Measurements from ENCODE around the gene SSTR4. TPM values are rescaled to one million over a fixed set of nuclear protein-coding genes. Genes with fewer than 3 reads are reported as not detected.

Gene SSTR4
- total RNA-seq, 1 donor from 2014 or later = not detected

- no peak for TF ChIP-seq CTCF (IDR thresholded peaks at IDR 0.05)
- Histone ChIP-seq H3K27me3 (no peaks in the 10 kb centered on the region), H3K4me1 (no peaks in the 10 kb centered on the region), H3K4me3 (no peak overlapping the region), H3K27ac (no peak overlapping the region), H3K36me3 (no peaks in the 10 kb centered on the region), H3K9me3 (no peaks in the 10 kb centered on the region)
- intact Hi-C loops (cut with DNase I) = no loop called here
- ATAC-seq (no peak), DNase-seq (no peak)
Observed at GRCh38 chr20:23019403-23019802, 15.7 kb upstream of the SSTR4 start.

- no peaks in the 10 kb centered on the region for H3K27me3 ChIP-seq
- no peak overlapping the region for H3K4me3 ChIP-seq
- ATAC-seq (no peak), DNase-seq (no peak)
- no peak overlapping the region for H3K27ac ChIP-seq
- H3K4me1 ChIP-seq = no peaks in the 10 kb centered on the region
- intact Hi-C loops (cut with DNase I) = no loop called here
- no peaks in the 10 kb centered on the region for H3K36me3 ChIP-seq
- H3K9me3 ChIP-seq = no peaks in the 10 kb centered on the region
- TF ChIP-seq CTCF (IDR thresholded peaks at IDR 0.05) = no peak
Observed at GRCh38 chr20:23020230-23021018, 14.7 kb upstream of the SSTR4 start.

GRCh38 chr20:23021541-23021940, 13.6 kb upstream of the SSTR4 start:
- H3K4me1 ChIP-seq = no peaks in the 10 kb centered on the region
- H3K27me3 ChIP-seq = no peaks in the 10 kb centered on the region
- intact Hi-C loops (cut with DNase I) = no loop called here
- H3K9me3 ChIP-seq = no peaks in the 10 kb centered on the region
- ATAC-seq (peak; percentile 63), DNase-seq (no peak)
- peak; percentile 8 for TF ChIP-seq CTCF (IDR thresholded peaks at IDR 0.05)
- no peaks in the 10 kb centered on the region for H3K36me3 ChIP-seq
- no peak overlapping the region for H3K4me3 ChIP-seq
- no peak overlapping the region for H3K27ac ChIP-seq

- no peak for ATAC-seq
- intact Hi-C loops (cut with DNase I) = no loop called here
Observed at GRCh38 chr20:23021951-23022350, 13.2 kb upstream of the SSTR4 start.

GRCh38 chr20:23022849-23023248, 12.3 kb upstream of the SSTR4 start:
- no peaks in the 10 kb centered on the region for H3K9me3 ChIP-seq
- no peaks in the 10 kb centered on the region for H3K27me3 ChIP-seq
- H3K4me3 ChIP-seq = no peak overlapping the region
- H3K4me1 ChIP-seq = peaks cover 3% of the 10 kb centered on the region
- no peak for TF ChIP-seq CTCF (IDR thresholded peaks at IDR 0.05)
- H3K27ac ChIP-seq = no peak overlapping the region
- no peaks in the 10 kb centered on the region for H3K36me3 ChIP-seq
- intact Hi-C loops (cut with DNase I) = no loop called here
- no peak for ATAC-seq
- DNase-seq = no peak

More at GRCh38 chr20:23021951-23022350, 13.2 kb upstream of the SSTR4 start:
- no peaks in the 10 kb centered on the region for H3K27me3 ChIP-seq
- DNase-seq = no peak
- no peak overlapping the region for H3K4me3 ChIP-seq
- H3K36me3 ChIP-seq = no peaks in the 10 kb centered on the region
- no peak for TF ChIP-seq CTCF (IDR thresholded peaks at IDR 0.05)
- no peak overlapping the region for H3K27ac ChIP-seq
- H3K9me3 ChIP-seq = no peaks in the 10 kb centered on the region
- H3K4me1 ChIP-seq = no peaks in the 10 kb centered on the region

Measured in upper lobe of right lung (tissue), 1 donor.